ENCODE results near the gene GPC6.

Gene GPC6

GRCh38 chr13:93900731-93901130, 674.1 kb downstream of the GPC6 start:
- DNase-seq, result no peak

GRCh38 chr13:93903909-93904308, 677.3 kb downstream of the GPC6 start:
- no peak for DNase-seq

DNA sequence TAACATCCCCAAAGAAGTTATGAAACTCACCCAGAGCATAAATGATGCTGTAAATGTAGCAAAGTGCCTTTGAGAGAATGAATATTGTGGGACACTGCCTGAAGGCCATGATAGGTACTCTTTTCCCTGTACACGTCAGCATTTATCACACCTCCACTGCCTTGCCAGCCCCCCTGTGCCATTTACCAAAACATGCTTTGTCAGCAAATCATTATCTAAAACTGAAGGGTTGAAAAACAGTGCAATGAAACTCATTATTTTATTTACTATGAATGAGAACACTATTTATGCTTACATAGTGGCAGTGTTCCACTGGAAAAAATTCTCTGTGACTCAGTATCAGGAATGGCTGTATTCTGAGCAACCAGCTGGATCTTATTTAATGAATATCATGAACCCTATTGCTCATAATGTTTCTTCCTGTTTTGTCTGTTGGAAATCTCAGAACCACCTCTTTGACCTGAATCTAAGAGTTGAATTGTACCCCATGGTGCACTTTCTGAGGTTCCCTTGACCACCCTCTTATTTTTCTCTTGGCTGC, 688.7 kb downstream of the GPC6 start:
- no peak for DNase-seq

- DNase-seq, result no peak
Measured at GRCh38 chr13:93922063-93922855, 695.7 kb downstream of the GPC6 start.

DNA sequence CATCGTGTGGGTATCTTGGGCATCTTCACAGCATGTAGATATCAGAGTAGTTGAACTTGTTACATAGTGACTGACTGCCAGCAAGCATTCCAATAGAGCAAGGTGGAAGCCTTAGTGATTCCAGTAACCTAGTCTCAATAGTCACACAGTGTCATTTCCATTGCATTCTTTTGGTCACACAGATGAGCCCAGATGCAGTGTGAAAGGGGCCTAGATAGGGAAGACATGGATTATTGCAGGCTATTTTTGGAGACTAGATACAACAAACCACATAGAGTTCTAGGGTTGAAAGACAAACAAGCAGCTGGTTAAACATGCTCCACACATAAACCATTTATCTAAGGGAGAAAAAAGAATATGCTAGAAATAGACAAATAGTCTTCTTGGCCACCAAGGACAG, 699.4 kb downstream of the GPC6 start:
- DNase-seq, result no peak

GRCh38 chr13:93926425-93926824, 699.8 kb downstream of the GPC6 start:
- no peak for DNase-seq

- no peak for DNase-seq
Measured at GRCh38 chr13:93927431-93927830, 700.8 kb downstream of the GPC6 start.

DNA sequence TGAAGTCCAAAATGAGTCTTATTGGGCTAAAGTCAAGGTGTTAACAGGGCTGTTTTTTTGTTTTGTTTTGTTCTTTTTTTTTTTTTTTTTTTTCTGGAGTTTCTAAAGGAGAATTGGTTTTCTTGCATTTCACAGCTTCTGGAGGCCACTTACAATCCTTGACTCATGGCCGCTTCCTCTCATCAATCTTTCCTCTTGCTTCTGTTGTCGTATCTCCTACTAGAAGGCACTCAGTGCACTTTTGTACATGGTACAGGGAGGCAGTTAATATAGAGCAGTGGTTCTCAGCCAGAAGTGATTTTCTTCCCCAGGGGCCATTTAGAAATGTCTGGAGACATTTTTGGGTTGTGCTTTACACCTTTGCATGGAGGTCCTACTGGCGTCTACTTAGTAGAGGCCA, 706.3 kb downstream of the GPC6 start:
- DNase-seq, result no peak

GRCh38 chr13:93936901-93937300, 710.3 kb downstream of the GPC6 start:
- no peak for DNase-seq

DNA sequence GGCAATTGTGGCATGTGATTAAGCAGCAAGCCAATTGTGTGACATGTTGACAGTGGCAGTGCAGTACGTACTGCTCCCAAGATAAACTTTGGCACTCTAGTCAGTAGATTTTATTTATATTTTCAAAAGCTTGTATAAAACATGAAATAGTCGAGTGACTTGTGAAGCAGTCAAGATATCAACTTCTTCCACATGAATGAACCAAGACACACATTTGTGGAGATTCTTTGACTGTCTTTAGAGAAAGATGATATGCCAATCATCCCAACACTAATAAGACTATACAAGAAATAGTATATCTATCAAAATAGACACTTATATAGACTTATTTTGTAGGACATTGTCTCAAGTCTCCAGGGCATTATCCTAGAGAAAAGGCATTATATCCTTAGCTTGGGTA, 714.8 kb downstream of the GPC6 start:
- no peak for DNase-seq

GRCh38 chr13:93942016-93942415, 715.4 kb downstream of the GPC6 start:
- no peak for DNase-seq

DNA sequence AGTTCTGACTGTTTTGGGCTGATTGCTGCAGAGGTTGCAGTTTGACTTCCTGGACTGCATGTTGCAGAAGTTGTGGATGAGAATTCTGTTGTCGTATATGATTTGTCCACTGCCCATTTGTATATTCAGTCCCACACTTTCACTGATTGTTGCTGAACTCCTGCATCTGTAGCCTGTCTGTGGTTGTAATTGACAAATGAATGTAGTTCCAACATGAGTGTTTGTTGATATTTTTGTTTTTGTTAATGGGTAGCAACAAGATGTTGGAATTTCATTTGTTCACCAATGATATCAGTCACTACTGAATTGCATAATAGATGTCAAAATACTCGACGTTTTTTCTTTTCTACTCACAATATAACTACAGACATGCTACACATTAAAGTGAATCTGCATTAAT, 719.0 kb downstream of the GPC6 start:
- DNase-seq, result no peak

DNA sequence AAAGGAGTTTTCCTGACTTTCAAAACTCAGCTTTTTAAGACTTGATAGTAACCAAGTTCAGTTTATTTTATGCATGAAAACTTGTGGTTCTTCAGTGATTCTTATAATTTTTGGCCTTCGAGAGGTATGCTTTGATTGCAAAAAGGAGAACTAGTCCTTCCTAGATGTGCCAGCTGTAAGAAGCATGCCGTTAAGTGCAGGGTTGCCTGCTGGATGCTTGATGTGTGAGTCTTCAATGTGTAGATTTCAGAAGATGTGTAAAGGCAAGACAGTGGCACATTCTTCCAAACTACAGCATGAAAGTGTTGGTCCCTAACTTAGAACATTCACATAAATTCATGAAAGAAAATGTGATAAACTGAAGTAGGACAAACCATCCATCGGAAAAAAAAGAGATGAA, 720.4 kb downstream of the GPC6 start:
- DNase-seq, result no peak

DNA sequence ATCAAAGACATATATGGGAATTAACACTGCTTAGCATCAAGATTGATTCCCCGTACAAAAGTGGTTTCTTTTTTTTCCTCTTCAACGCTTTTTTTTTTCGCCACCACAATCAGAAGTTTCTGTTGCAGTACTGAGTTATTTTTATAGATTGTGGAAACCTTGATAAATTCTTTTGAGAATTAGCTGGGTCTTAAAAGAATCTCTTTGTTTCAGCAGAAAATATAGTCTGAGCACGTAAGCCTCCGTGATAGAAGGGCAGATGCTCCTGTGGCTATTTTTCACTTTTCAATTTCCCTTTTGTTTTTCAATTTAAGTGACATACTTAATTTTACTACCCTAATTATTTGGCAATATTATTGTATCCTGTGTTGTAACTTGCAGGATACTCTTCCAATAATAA, 721.0 kb downstream of the GPC6 start:
- DNase-seq, result no peak

- DNase-seq, result no peak
Measured at GRCh38 chr13:93948162-93948922, 721.7 kb downstream of the GPC6 start.

DNA sequence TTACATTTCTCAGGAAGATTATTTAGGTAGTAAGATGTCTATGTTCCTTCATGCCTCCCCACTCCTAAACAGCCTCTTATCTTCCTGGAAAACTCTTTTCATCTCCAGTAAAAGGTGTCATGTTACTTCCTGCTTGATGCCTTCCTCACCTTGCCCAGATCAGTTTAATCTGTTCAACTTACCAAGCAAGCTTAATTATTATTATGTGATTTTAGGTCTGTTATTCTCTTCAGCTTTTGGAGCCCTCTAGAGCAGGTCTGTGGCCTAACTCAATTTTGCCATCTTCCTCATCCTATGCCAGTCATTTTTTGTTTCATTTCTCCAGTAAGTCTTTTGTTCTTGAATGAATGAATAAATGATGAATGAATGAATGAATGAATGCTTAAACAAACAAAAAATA, 724.5 kb downstream of the GPC6 start:
- DNase-seq, result no peak

DNA sequence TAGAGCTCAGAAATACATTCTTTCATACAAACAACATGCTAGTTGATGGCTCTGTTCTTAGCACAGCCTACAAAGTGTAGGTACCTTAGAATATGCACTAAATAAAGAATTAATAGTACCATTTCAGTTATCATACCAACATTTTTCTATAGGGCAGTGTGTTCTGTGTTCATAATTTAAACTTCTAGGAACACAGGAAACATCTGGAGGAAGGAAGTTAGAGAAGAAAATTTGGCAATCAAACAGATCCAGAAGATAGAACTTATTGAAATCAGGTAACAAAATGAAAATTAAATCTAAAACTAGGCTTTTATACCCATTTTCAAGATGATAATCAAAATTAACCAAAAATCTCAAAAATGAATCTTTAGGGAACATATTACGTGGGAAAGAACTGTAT, 725.3 kb downstream of the GPC6 start:
- no peak for DNase-seq

DNA sequence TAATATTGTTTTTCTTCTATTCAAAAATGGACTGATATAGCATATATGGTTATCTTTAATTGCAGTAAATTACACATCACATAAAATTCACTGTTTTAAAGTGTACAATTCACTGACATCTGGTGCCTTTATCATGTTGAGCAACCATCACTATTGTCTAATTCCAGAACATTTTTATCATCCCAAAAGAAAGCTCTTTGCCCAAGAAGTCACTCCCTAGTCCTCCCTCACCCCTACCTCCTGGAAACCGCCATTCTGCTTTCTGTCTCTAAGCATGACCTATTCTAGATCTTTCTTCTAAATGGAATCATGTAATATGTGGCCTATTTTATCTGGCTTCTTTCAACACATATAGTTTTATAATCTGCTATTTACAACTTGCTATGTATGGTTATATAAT, 727.2 kb downstream of the GPC6 start:
- DNase-seq, result no peak

- no peak for DNase-seq
Measured at GRCh38 chr13:93955904-93956303, 729.3 kb downstream of the GPC6 start.

GRCh38 chr13:93956426-93956825, 729.8 kb downstream of the GPC6 start:
- no peak for DNase-seq

DNA sequence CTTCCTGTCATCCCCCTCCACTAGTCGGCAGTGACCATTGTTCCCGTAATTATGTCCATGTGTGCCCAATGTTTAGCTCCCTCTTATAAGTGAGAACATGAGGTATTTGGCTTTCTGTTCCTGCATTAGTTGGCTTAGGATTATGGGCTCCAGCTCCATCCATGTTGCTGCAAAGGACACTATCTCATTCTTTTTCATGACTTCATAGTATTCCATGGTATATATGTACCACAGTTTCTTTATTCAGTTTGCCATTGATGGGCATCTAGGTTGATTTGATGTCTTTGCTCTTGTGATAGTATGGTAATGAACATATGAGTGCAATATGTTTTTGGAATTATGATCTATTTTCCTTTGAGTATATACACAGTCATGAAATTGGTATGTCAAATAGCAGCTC, 730.8 kb downstream of the GPC6 start:
- DNase-seq, result no peak

- no peak for DNase-seq
Measured at GRCh38 chr13:93959796-93960533, 733.4 kb downstream of the GPC6 start.

Data from amygdala (tissue), 56 donors.